ENCODE measurements around the gene TMEM39B. TPM values are rescaled to one million over a fixed set of nuclear protein-coding genes. Genes with fewer than 3 reads are reported as not detected.
"Not testable (repeated sequence)": the region's sequence is repeated elsewhere in the genome, so short reads cannot be mapped to it uniquely, and the experiment has no call there.

Gene TMEM39B
- total and polyA plus RNA-seq, 2 donors (not counting 3 experiments of a cell fraction or from before 2014, with no cell fraction given): 47.3 to 64.3 TPM

- intact Hi-C loops (cut with micrococcal nuclease): not testable (repeated sequence)
Observed at GRCh38 chr1:32065613-32066488, 6.9 kb upstream of the TMEM39B start.

GRCh38 chr1:32066489-32066873 is 6.3 kb upstream of the TMEM39B start:
- no peak overlapping the region for H2AFZ ChIP-seq (ENCODE audit: low read depth, low read length)
- H3K79me2 ChIP-seq (ENCODE audit: control insufficient read depth, insufficient read depth, low read length): no peaks in the 10 kb centered on the region
- TF ChIP-seq EZH2 (IDR thresholded peaks at IDR 0.05; ENCODE audit: borderline replicate concordance, low read depth, low read length, severe bottlenecking) (no peak), POLR2A (IDR thresholded peaks at IDR 0.05; ENCODE audit: low read depth, low read length) (peak; percentile 50), MYC (IDR thresholded peaks at IDR 0.05; ENCODE audit: low read depth, low read length) (no peak), GATA2 (IDR thresholded peaks at IDR 0.05; ENCODE audit: insufficient read depth, insufficient read length, low read depth, low read length) (peak; percentile 81), POLR2AphosphoS5 (IDR thresholded peaks at IDR 0.05; ENCODE audit: insufficient read depth, low read depth, low read length) (peak; percentile 93), MAX (IDR thresholded peaks at IDR 0.05; ENCODE audit: insufficient read depth, insufficient read length) (no peak), FOS (IDR thresholded peaks at IDR 0.05; ENCODE audit: borderline replicate concordance, insufficient read depth, low read length) (no peak), JUN (IDR thresholded peaks at IDR 0.05; ENCODE audit: borderline replicate concordance, insufficient read depth, insufficient read length, low read depth) (no peak)
- peak overlapping the region in 1 of 3 experiments; percentile 35 for H3K4me3 ChIP-seq (replicated peaks in 1 of 3; ENCODE audit: insufficient read depth in 1 of 3, low read depth in 1 of 3, low read length in 3 of 3)
- H3K27me3 ChIP-seq (ENCODE audit: control insufficient read depth in 2 of 2, insufficient read depth in 2 of 2, low read length in 2 of 2): no peaks in the 10 kb centered on the region
- BruUV-seq (replicated peaks): no TSS peak
- CTCF ChIA-PET: interaction anchor here (0.9 to 1.6 kb wide), 3 partner anchors 9 to 42 kb away, joined by 4 to 9 read pairs (median 9); partner anchors contain the start of gene KPNA6
- peak overlapping the region; percentile 46 for H3K27ac ChIP-seq (ENCODE audit: insufficient read depth, low read depth, low read length)
- no peaks in the 10 kb centered on the region for H3K9me3 ChIP-seq (replicated peaks; ENCODE audit: control insufficient read depth, insufficient read depth, low read length)
- FAIRE-seq (peak; percentile 92), DNase-seq (ENCODE audit: low read depth, low spot score) (peak; percentile 97)
- H3K9me1 ChIP-seq (replicated peaks; ENCODE audit: control insufficient read depth, extremely low read depth, insufficient read depth, low read length): no peaks in the 10 kb centered on the region
- H3K4me2 ChIP-seq (ENCODE audit: insufficient read depth, low read length): peak overlapping the region; percentile 64
- H3K9ac ChIP-seq (replicated peaks; ENCODE audit: extremely low read depth, insufficient read depth, low read length): peak overlapping the region; percentile 47
- peaks cover 32% of the 10 kb centered on the region for H3K4me1 ChIP-seq (ENCODE audit: control insufficient read depth, extremely low read depth, insufficient read depth, low read length)
- intact Hi-C loops (cut with micrococcal nuclease) (no loop called here), dilution Hi-C loops (cut with MboI; ENCODE audit: extremely low pct_ligation_motif_present, low sequenced_read_pairs) (no loop called here)
- POLR2A ChIA-PET: interaction anchor here (0.7 to 0.8 kb wide), 2 partner anchors 41 to 165 kb away, joined by 3 to 4 read pairs; no protein-coding TSS in a partner anchor
- H3K36me3 ChIP-seq (ENCODE audit: control insufficient read depth in 2 of 2, extremely low read depth in 1 of 2, insufficient read depth in 2 of 2, low read length in 2 of 2): peaks cover 2 to 4% of the 10 kb centered on the region in 2 experiments
- H4K20me1 ChIP-seq (replicated peaks; ENCODE audit: control insufficient read depth, extremely low read depth, insufficient read depth, low read length): no peaks in the 10 kb centered on the region

More at GRCh38 chr1:32065613-32066488, 6.9 kb upstream of the TMEM39B start:
- H2AFZ ChIP-seq (ENCODE audit: low read depth, low read length); H3K36me3 ChIP-seq (ENCODE audit: control insufficient read depth in 2 of 2, extremely low read depth in 1 of 2, insufficient read depth in 2 of 2, low read length in 2 of 2); H3K27me3 ChIP-seq (ENCODE audit: control insufficient read depth in 2 of 2, insufficient read depth in 2 of 2, low read length in 2 of 2); H3K79me2 ChIP-seq (ENCODE audit: control insufficient read depth, insufficient read depth, low read length); H3K9me1 ChIP-seq (replicated peaks; ENCODE audit: control insufficient read depth, extremely low read depth, insufficient read depth, low read length); H4K20me1 ChIP-seq (replicated peaks; ENCODE audit: control insufficient read depth, extremely low read depth, insufficient read depth, low read length); dilution Hi-C loops (cut with MboI; ENCODE audit: extremely low pct_ligation_motif_present, low sequenced_read_pairs); FAIRE-seq; DNase-seq (ENCODE audit: low read depth, low spot score); H3K9me3 ChIP-seq (replicated peaks; ENCODE audit: control insufficient read depth, insufficient read depth, low read length); BruUV-seq (replicated peaks); H3K27ac ChIP-seq (ENCODE audit: insufficient read depth, low read depth, low read length); H3K4me3 ChIP-seq (replicated peaks in 1 of 3; ENCODE audit: insufficient read depth in 1 of 3, low read depth in 1 of 3, low read length in 3 of 3); H3K9ac ChIP-seq (replicated peaks; ENCODE audit: extremely low read depth, insufficient read depth, low read length): not testable (repeated sequence)
- peaks cover 26% of the 10 kb centered on the region for H3K4me1 ChIP-seq (ENCODE audit: control insufficient read depth, extremely low read depth, insufficient read depth, low read length)
- H3K4me2 ChIP-seq (ENCODE audit: insufficient read depth, low read length): peak overlapping the region; percentile 64
- TF ChIP-seq POLR2A (IDR thresholded peaks at IDR 0.05; ENCODE audit: low read depth, low read length): peak; percentile 15
- peak; percentile 13 for TF ChIP-seq POLR2AphosphoS5 (IDR thresholded peaks at IDR 0.05; ENCODE audit: insufficient read depth, low read depth, low read length)
- ChIA-PET CTCF (interaction anchor here (0.9 to 1.6 kb wide), 5 partner anchors 10 to 43 kb away, joined by 3 to 9 read pairs (median 4); partner anchors contain the start of gene KPNA6), POLR2A (interaction anchor here (0.6 to 0.8 kb wide), 3 partner anchors 10 to 165 kb away, joined by 3 to 8 read pairs (median 4); no protein-coding TSS in a partner anchor)
